Keratinocyte (primary cell): ENCODE data around the gene DPY19L2.
"Not testable (repeated sequence)": the region's sequence is repeated elsewhere in the genome, so short reads cannot be mapped to it uniquely, and the experiment has no call there.

Experiments used
- EZH2 ChIP-seq: IDR thresholded peaks from one replicate; pipeline ENCODE4 v1.6.1; 2012; ENCODE audit warnings: inconsistent platforms, mild to moderate bottlenecking, low read length, moderate library complexity
- TF ChIP-seq, protein P1 (sequence below), 3 experiments: IDR thresholded peaks in 1 of 3; conservative IDR thresholded peaks in 1 of 3; optimal IDR thresholded peaks in 1 of 3; 2 replicates in 2 of 3; 3 replicates in 1 of 3; pipeline versions ENCODE3 to v1.5.1; 2011; ENCODE audit warnings: low read length in 3 of 3, mild to moderate bottlenecking in 3 of 3, moderate library complexity in 2 of 3, control low read depth in 1 of 3, inconsistent platforms in 1 of 3; ENCODE audit not compliant: insufficient read depth in 2 of 3; ENCODE audit errors: extremely low read depth in 1 of 3

DNA sequence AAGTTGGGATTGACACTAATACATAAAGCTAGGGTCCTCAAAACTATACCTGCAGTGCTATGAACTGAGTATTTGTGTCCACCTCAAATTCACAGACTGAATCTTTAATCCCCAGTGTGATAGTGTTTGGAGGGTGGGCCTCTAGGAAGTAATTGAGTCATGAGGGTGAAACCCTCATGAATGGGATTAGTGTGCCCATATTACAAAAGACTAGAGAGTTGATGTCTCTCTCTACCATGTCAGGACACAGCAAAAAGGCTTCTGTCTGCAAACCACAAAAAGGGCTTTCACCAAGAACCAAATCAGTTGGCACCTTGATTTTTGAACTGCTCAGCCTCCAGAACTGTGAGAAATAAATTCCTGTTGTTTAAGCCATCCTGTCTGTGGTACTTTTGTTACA, 59.0 kb downstream of the DPY19L2 start:
- TF ChIP-seq EZH2: not testable (repeated sequence)
- TF ChIP-seq, protein P1, sequence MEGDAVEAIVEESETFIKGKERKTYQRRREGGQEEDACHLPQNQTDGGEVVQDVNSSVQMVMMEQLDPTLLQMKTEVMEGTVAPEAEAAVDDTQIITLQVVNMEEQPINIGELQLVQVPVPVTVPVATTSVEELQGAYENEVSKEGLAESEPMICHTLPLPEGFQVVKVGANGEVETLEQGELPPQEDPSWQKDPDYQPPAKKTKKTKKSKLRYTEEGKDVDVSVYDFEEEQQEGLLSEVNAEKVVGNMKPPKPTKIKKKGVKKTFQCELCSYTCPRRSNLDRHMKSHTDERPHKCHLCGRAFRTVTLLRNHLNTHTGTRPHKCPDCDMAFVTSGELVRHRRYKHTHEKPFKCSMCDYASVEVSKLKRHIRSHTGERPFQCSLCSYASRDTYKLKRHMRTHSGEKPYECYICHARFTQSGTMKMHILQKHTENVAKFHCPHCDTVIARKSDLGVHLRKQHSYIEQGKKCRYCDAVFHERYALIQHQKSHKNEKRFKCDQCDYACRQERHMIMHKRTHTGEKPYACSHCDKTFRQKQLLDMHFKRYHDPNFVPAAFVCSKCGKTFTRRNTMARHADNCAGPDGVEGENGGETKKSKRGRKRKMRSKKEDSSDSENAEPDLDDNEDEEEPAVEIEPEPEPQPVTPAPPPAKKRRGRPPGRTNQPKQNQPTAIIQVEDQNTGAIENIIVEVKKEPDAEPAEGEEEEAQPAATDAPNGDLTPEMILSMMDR (optimal IDR thresholded peaks at IDR 0.05 in 1 of 3, IDR thresholded peaks at IDR 0.05 in 1 of 3, conservative IDR thresholded peaks at IDR 0.05 in 1 of 3; ENCODE audit: extremely low read depth in 1 of 3, insufficient read depth in 2 of 3, low read length in 3 of 3): not testable (repeated sequence)
